ENCODE measurements around the gene PPFIBP1. TPM values are rescaled to one million over a fixed set of nuclear protein-coding genes. Genes with fewer than 3 reads are reported as not detected.

PPFIBP1 gene
- total RNA-seq, 1 donor from 2014 or later: 102 TPM

GRCh38 chr12:27486961-27487360, 37.0 kb upstream of the PPFIBP1 start:
- TF ChIP-seq, protein P1, sequence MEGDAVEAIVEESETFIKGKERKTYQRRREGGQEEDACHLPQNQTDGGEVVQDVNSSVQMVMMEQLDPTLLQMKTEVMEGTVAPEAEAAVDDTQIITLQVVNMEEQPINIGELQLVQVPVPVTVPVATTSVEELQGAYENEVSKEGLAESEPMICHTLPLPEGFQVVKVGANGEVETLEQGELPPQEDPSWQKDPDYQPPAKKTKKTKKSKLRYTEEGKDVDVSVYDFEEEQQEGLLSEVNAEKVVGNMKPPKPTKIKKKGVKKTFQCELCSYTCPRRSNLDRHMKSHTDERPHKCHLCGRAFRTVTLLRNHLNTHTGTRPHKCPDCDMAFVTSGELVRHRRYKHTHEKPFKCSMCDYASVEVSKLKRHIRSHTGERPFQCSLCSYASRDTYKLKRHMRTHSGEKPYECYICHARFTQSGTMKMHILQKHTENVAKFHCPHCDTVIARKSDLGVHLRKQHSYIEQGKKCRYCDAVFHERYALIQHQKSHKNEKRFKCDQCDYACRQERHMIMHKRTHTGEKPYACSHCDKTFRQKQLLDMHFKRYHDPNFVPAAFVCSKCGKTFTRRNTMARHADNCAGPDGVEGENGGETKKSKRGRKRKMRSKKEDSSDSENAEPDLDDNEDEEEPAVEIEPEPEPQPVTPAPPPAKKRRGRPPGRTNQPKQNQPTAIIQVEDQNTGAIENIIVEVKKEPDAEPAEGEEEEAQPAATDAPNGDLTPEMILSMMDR (IDR thresholded peaks at IDR 0.05; ENCODE audit: unreplicated experiment): no peak
- H3K9me3 Mint-ChIP-seq: peaks cover 20% of the 10 kb centered on the region
- no peak overlapping the region for H3K27ac Mint-ChIP-seq
- H3K4me3 Mint-ChIP-seq: no peak overlapping the region
- DNase-seq (ENCODE audit: low spot score in 2 of 2, unreplicated experiment in 2 of 2): no peak
- no peaks in the 10 kb centered on the region for H3K36me3 Mint-ChIP-seq
- H3K27me3 Mint-ChIP-seq (ENCODE audit: low read depth): no peaks in the 10 kb centered on the region
- H3K4me1 Mint-ChIP-seq: no peaks in the 10 kb centered on the region

DNA sequence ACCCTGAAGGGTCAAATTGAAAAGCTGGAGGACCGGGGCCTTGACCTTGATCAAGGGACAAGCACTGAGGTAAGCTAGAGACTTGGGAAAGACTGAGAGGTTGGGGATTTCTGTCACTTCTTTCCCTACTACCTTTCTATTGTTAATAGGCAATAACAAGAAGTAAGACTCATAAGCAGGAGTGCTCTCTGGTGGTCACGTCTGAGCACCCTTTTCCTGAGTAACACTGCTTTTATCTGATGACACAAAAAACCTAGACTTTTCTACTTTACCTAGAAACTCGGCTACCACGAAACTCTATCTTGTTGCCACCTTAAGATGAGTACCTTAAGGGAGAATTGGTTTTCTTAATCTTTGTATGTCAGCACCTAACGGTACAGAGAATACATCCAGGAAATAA, 35.5 kb upstream of the PPFIBP1 start:
- Mint-ChIP-seq H3K27me3 (ENCODE audit: low read depth) (no peaks in the 10 kb centered on the region), H3K36me3 (no peaks in the 10 kb centered on the region), H3K27ac (no peak overlapping the region), H3K4me1 (peaks cover under 1% of the 10 kb centered on the region), H3K4me3 (no peak overlapping the region), H3K9me3 (peaks cover 20% of the 10 kb centered on the region)
- TF ChIP-seq, protein P1 (IDR thresholded peaks at IDR 0.05; ENCODE audit: unreplicated experiment): no peak
- DNase-seq (ENCODE audit: low spot score in 2 of 2, unreplicated experiment in 2 of 2): no peak

DNA sequence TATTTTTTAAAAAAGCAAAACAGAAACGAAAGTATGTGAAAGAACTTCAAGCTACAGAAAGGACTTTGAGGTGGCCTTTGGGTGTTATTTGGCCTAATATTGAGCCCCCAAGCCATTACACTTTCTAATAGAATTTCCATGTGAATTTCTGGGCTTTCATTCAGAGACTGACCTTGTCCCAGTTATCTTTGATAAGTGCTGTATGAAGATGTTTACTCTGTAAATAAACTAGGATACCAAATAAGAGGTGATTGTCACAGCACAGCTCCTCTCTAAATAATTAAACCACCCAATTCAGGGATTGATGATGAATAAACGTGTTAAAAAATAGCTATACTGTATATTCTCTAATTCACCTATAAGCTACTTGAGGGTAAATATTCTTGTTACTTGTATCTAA, 32.8 kb upstream of the PPFIBP1 start:
- no peaks in the 10 kb centered on the region for H3K27me3 Mint-ChIP-seq (ENCODE audit: low read depth)
- peaks cover 7% of the 10 kb centered on the region for H3K4me1 Mint-ChIP-seq
- no peak overlapping the region for H3K27ac Mint-ChIP-seq
- H3K9me3 Mint-ChIP-seq: peaks cover 16% of the 10 kb centered on the region
- TF ChIP-seq, protein P1 (IDR thresholded peaks at IDR 0.05; ENCODE audit: unreplicated experiment): no peak
- no peak overlapping the region for H3K4me3 Mint-ChIP-seq
- no peaks in the 10 kb centered on the region for H3K36me3 Mint-ChIP-seq
- DNase-seq (ENCODE audit: low spot score in 2 of 2, unreplicated experiment in 2 of 2): no peak

DNA sequence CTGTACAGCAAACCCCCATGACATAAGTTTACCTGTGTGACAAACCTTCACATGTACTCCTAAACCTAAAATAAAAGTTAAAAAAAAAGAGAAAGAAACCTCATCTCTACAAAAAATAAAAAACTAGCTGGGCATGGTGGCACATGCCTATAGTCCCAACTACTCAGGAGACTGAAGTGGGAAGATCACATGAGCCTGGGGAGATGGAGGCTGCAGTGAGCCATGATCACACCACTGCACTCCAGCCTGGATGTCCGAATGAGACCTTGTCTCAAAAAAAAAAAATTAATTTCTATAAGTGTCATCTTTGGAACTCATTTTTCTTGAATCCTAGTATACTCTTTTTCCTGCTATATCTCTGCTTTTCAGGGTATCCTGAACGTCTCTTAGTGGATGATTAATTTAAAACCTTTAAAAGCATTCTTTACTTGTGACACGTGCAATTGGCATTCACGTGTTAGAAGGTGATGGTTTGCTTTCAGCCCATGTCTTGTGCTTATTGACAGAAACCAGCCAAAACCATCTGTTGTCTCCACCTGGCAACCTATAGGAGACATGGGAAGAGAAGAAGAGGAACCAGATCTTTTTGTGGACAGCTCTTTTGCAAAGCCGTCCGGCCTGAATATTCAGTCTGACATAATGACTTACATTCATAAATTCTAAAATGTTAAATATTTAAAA, 30.6 kb upstream of the PPFIBP1 start:
- Mint-ChIP-seq H3K9me3 (peaks cover 11% of the 10 kb centered on the region), H3K4me3 (no peak overlapping the region), H3K4me1 (peaks cover 7% of the 10 kb centered on the region), H3K27me3 (ENCODE audit: low read depth) (no peaks in the 10 kb centered on the region), H3K27ac (peak overlapping the region; percentile 48), H3K36me3 (no peaks in the 10 kb centered on the region)
- DNase-seq (ENCODE audit: low spot score in 2 of 2, unreplicated experiment in 2 of 2): no peak
- TF ChIP-seq, protein P1 (IDR thresholded peaks at IDR 0.05; ENCODE audit: unreplicated experiment): no peak

DNA sequence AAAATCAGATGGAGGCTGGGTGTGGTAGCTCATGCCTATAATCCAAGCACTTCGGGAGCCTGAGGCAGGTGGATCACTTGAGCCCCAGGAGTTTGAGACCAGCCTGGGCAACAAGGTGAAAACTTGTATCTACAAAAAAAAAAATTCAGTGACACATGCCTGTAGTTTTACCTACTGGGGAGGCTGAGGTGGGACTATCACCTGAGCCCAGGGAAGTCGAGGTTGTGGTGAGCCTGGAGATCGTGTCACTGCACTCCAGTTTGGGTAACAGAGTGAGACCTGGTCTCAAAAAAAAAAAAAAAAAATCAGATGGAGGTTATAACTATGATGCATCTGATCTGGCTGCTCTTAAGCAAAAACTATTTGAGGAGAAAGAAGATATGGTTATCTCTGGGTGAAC, 26.6 kb upstream of the PPFIBP1 start:
- H3K9me3 Mint-ChIP-seq: peaks cover 7% of the 10 kb centered on the region
- DNase-seq (ENCODE audit: low spot score in 2 of 2, unreplicated experiment in 2 of 2): no peak
- no peak overlapping the region for H3K4me3 Mint-ChIP-seq
- H3K27me3 Mint-ChIP-seq (ENCODE audit: low read depth): no peaks in the 10 kb centered on the region
- H3K4me1 Mint-ChIP-seq: peaks cover 7% of the 10 kb centered on the region
- no peak overlapping the region for H3K27ac Mint-ChIP-seq
- H3K36me3 Mint-ChIP-seq: no peaks in the 10 kb centered on the region
- TF ChIP-seq, protein P1 (IDR thresholded peaks at IDR 0.05; ENCODE audit: unreplicated experiment): no peak
